Psoas muscle (tissue), 8 donors: ENCODE results near the gene TNNT1. TPM values are rescaled to one million over a fixed set of nuclear protein-coding genes. Genes with fewer than 3 reads are reported as not detected.

ENCODE experiments used
- ATAC-seq, 4 donors: fragments of 200-7000 bp; cut with Tn5 transposase; one replicate each; pipeline ENCODE4 v1.9.1; 2020; ENCODE audit warnings: moderate library complexity in 3 of 4, mild to moderate bottlenecking in 2 of 4
- DNase-seq, 2 donors: peaks; one replicate each; pipeline ENCODE4 v3.0.0-alpha.2; 2020
- H3K27ac ChIP-seq: fragments of 200-600 bp; one replicate; pipeline ENCODE4 v1.8.0; 2022
- H3K27me3 ChIP-seq, 3 donors: fragments of 200-600 bp in 1 of 3; one replicate each; pipeline versions ENCODE4 v1.6.1 to v1.8.0; 2013 to 2022; ENCODE audit warnings: low read length in 2 of 3, mild to moderate bottlenecking in 2 of 3, moderate library complexity in 1 of 3; ENCODE audit not compliant: insufficient read depth in 3 of 3
- H3K36me3 ChIP-seq, 2 donors: fragments of 200-600 bp in 1 of 2; one replicate each; pipeline versions ENCODE4 v1.6.1 to v1.8.0; 2013 to 2022; ENCODE audit warnings: low read depth in 1 of 2, mild to moderate bottlenecking in 1 of 2, moderate library complexity in 1 of 2; ENCODE audit not compliant: insufficient read depth in 1 of 2
- H3K4me1 ChIP-seq: fragments of 200-600 bp; one replicate; pipeline ENCODE4 v1.8.0; 2022
- H3K4me3 ChIP-seq: fragments of 200-600 bp; one replicate; pipeline ENCODE4 v1.8.0; 2022; ENCODE audit warnings: mild to moderate bottlenecking
- H3K9me3 ChIP-seq: fragments of 200-600 bp; one replicate; pipeline ENCODE4 v1.8.0; 2022
- CTCF ChIP-seq: fragments of 200-600 bp; IDR thresholded peaks from one replicate; pipeline ENCODE4 v1.8.0; 2022; ENCODE audit warnings: antibody characterized with exemption
- WGBS, 3 donors: extraction: QIAGEN DNeasy Blood & Tissue Kit; methylation state at CpG; one replicate each; pipeline versions ENCODE4 v1.1.6 to v1.1.7; 2013; 5-methylcytosine and 5-hydroxymethylcytosine counted together
- intact Hi-C, 2 donors: fragments of 100-400 bp; cut with DNase I; formaldehyde crosslinking; loops; one replicate each; pipeline versions ENCODE4 v1.11.0 to v1.14.2; 2022
- polyA plus RNA-seq, 3 donors: library from polyadenylated mRNA; stranded (reverse); fragments of 200-250 nt; gene quantifications; one replicate each; pipeline ENCODE4 v1.2.3, GENCODE V29; 2013
- total RNA-seq, 4 donors: library from RNA; stranded (reverse); fragmentation: NEBNext Ultra II Directional in 2 of 4; extraction: Animal tissue kit (Norgen Biotek cat#: 25700) in 2 of 4; gene quantifications; one replicate each; pipeline versions ENCODE4 v1.2.1 to v1.2.4, GENCODE V29; 2021 to 2023
- donor health status: healthy with polysubstance abuse.
- donor health status: DM: no; HTN: no; CAD: no; lungs with moderate emphysema.
- donor health status: Bipolar disorder and iron deficiency.
- donor health status: healthy.
- donor health status: DM: yes; HTN: yes; CAD: no.
- donor health status: DM: no; HTN: no; CAD: no.
- donor health status: DM: no; HTN: no; CAD: no.
- donor health status: DM: yes; HTN: yes; CAD: no.

Gene TNNT1
- total and polyA plus RNA-seq, 7 donors, result 4,522 to 12,694 (median 9,346) TPM

- WGBS, 3 donors, result 1 to 2% (median 2%) methylated on average over 45 to 68 of the region's 68 CpGs
- ATAC-seq (peak; percentile 63 to 73 (median 70)), DNase-seq (no peak)
- H3K4me3 ChIP-seq, result peak within 1 kb of the TSS; percentile 56
- intact Hi-C loops, result no loop called here
- peaks cover 0 to 89% (median 30%) of the 10 kb centered on the region in 3 donors for H3K27me3 ChIP-seq
- no peak within 1 kb of the TSS for H3K27ac ChIP-seq
- TF ChIP-seq CTCF, result no peak
- H3K9me3 ChIP-seq, result no peaks in the 10 kb centered on the region
- no peaks in the 10 kb centered on the region for H3K36me3 ChIP-seq
- H3K4me1 ChIP-seq, result peaks cover 7% of the 10 kb centered on the region
Observed at GRCh38 chr19:55179606-55180484, 30.8 kb upstream of the TNNT1 start, which contains the start of gene SYT5. TSS of gene SYT5 (minus strand) at chr19:55180289. CDS start at chr19:55179041, 1,248 bp downstream.

- Histone ChIP-seq H3K4me3 (peak overlapping the region; percentile 56), H3K4me1 (peaks cover 7% of the 10 kb centered on the region), H3K9me3 (no peaks in the 10 kb centered on the region), H3K27me3 (peaks cover 0 to 92% (median 38%) of the 10 kb centered on the region in 3 donors), H3K27ac (no peak overlapping the region), H3K36me3 (no peaks in the 10 kb centered on the region)
- TF ChIP-seq CTCF, result no peak
- 3 to 4% (median 3%) methylated on average over 54 to 61 of the region's 61 CpGs for WGBS, 3 donors
- peak; percentile 61 to 74 for DNase-seq
- peak; percentile 76 to 93 (median 84) for ATAC-seq
- intact Hi-C loops, result no loop called here
Observed at GRCh38 chr19:55178781-55179599, 30.0 kb upstream of the TNNT1 start.

- 21 to 31% (median 27%) methylated on average over 2 of the region's 2 CpGs for WGBS, 3 donors
- Histone ChIP-seq H3K27me3 (peaks cover 0 to 97% (median 47%) of the 10 kb centered on the region in 3 donors), H3K9me3 (no peaks in the 10 kb centered on the region), H3K4me3 (no peak overlapping the region), H3K4me1 (peaks cover 7% of the 10 kb centered on the region), H3K27ac (no peak overlapping the region), H3K36me3 (no peaks in the 10 kb centered on the region)
- no peak for ATAC-seq
- TF ChIP-seq CTCF, result no peak
- no peak for DNase-seq
- intact Hi-C loops, result no loop called here
Observed at GRCh38 chr19:55176076-55176475, 27.1 kb upstream of the TNNT1 start.

- WGBS, 3 donors, result 52 to 64% (median 53%) methylated on average over 43 of the region's 43 CpGs
- Histone ChIP-seq H3K4me3 (no peak overlapping the region), H3K36me3 (no peaks in the 10 kb centered on the region), H3K9me3 (no peaks in the 10 kb centered on the region), H3K4me1 (peaks cover 7% of the 10 kb centered on the region), H3K27ac (no peak overlapping the region), H3K27me3 (peaks cover 0 to 96% (median 45%) of the 10 kb centered on the region in 3 donors)
- ATAC-seq, result peak in 1 of 4 donors; percentile 25
- intact Hi-C loops, result no loop called here
- DNase-seq, result no peak
- no peak for TF ChIP-seq CTCF
Observed at GRCh38 chr19:55175117-55175867, 26.3 kb upstream of the TNNT1 start.
